RCC 7860 (cell line): ENCODE results near the gene DNHD1.
"Not testable (repeated sequence)": the region's sequence is repeated elsewhere in the genome, so short reads cannot be mapped to it uniquely, and the experiment has no call there.

Source experiments
- DNase-seq: peaks from one replicate; pipeline ENCODE4 v3.0.0-alpha.2; 2015; ENCODE audit warnings: low spot score
- FAIRE-seq: peaks from 2 replicates; lab custom pipeline; 2012; peaks lifted over from hg19 to GRCh38; lab: Jason Lieb, UNC

The DNHD1 gene

DNA sequence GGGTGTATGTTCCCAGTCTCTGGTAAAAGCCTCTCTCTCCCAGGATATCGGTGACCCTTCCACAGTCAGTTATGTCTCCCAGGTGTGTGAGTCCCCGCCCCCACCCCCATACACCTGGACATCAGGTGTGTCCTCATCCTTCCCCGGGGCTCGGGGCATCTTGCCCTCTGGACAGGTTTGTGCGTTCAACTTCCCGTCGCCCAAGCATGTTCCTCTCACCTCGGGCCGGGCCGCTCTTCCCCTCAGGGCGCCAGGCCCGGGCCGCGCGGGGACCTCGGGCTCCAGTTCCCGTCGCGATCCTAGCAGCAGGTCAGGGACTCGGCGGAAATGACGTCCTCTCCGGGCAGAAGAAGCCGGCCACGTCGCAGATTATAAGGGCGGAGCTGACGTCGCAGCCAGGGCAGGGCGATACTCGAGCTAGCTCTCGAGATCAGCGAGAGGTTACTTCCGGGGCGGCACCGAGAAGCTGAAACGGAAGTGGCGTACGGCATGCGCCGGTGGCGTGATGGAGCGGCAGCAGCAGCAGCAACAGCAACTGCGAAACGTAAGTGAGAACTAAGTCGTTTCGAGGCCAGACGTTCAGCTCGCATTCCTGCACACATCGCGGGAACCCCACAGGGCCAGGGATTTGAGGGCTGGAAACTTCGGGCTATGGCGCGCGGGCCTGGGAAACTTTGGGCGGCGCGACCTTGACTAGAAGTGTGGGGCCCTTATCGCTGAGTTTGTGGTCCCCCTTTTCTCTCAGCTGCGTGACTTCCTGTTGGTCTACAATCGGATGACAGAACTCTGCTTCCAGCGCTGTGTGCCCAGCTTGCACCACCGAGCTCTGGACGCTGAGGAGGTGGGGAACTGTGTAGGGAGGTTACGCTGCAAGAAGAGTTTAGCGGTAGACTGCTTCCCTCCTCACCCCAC lies 15.8 kb upstream of the DNHD1 start, which contains the start of the genes ARFIP2 and TIMM10B:
TSS of gene ARFIP2 (minus strand) at position 320 of the 912 bp plus-strand sequence. CDS start 910 bp downstream, outside the sequence.
TSS of gene TIMM10B (plus strand) at position 490 of the 912 bp plus-strand sequence. CDS start at position 506, 16 bp downstream.
- DNase-seq, result peak; percentile 90
- peak; percentile 77 for FAIRE-seq

DNA sequence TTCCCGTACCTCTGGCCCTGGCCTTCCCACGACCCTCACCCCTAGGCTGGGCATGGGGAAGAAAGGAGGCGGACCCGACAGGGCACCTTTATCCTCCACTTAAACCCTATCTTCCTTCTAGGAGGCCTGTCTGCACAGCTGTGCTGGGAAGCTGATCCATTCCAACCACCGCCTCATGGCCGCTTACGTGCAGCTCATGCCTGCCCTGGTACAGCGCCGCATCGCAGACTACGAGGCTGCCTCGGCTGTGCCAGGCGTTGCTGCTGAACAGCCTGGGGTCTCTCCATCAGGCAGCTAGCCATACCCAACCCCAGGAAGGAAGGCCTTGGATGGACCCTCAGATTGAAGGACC lies 15.2 kb upstream of the DNHD1 start:
- FAIRE-seq, result no peak
- DNase-seq, result no peak

DNA sequence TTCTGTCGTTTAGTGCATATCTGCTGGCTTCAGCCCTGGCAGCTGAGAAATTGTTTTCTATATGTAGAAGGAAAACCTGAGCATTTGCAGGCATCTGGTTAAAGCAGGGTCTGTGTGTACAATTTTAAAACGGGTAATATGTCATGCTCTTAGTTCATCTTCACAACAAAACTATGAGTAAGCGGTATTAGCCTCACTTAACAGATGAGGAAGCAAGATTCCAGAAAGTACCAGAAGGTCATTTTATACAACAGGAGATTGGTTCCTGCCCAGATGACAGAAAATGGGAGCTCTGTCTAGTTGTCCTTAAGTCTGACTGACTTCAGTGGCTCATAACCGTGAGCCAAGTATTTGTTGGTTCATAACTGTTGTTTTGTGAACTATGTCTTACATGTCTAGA lies 14.6 kb upstream of the DNHD1 start:
- FAIRE-seq (no peak), DNase-seq (no peak)

DNA sequence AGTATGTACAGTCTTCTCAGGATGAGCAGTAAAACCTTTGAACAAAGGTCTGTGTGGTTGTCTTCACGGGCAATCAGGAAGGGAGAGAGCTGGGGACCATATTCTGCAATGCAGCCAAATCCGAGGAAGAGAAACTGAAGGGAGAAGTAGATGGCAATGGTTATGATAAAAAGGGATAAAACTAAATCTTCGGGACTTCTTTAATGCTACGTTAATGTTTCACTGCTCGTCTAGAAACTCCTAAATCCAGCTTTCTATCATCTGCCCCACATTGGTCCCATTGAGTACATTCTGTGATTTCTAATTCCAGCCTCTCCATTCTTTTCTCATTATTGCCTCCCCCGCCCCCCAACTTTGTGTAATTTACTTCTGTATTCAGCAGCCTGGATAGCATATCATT lies 14.1 kb upstream of the DNHD1 start:
- DNase-seq (no peak), FAIRE-seq (no peak)

DNA sequence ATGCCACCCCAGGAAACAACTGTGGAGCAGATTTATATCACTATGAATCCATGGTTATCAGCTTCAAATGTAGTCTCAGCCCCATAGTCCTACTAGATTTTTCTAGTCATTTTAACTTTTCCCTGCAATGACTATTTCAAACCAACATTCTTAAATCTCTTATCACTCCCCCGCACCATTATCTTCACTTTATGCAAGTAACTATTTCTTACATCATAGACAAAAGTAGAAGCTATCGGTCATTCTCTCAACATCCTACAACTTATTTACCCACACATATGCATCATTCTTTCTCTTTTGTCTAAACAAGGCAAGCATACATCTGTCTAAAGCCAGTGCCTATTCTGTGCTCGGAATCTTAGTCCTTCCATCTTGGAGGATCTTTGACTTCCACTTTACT lies 11.4 kb upstream of the DNHD1 start:
- FAIRE-seq, result no peak
- DNase-seq, result no peak

DNA sequence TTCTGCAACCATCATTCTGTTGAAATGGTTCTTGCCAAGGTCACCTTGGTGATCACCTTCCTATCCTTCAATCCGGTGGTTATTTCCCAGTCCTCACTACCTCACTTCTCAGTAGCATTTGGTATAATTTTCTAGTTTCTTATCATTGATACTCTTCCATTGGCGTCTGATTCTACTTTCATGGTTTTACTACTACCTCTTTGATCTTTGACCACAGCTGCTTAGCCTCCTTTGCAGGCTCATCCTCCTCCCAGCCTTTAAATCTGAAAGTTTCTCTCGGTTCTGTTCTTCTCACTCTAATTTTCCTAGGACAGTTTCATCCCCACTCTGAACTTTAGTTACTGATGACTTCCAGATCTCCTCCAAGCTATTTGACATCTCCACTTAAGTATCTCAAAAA lies 10.8 kb upstream of the DNHD1 start:
- no peak for DNase-seq
- no peak for FAIRE-seq

DNA sequence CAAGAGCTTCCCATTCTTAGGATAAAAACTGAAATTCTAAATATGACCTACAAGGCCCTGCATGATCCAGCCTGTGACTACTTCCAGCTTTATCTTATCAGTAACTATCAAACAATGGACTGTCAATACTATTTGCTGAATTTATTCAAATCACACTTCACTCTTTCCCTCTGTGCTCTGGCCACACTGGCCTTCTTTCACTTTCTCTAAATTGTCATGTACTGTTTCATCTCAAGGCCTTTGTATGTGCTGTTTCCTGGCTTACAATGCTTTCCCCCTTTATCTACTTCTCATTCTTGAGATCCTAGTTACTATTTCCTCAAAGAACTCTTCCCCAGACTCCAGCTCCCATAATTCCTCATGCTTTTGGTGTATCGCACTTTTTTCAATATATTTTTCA lies 10.1 kb upstream of the DNHD1 start:
- FAIRE-seq (no peak), DNase-seq (no peak)

DNA sequence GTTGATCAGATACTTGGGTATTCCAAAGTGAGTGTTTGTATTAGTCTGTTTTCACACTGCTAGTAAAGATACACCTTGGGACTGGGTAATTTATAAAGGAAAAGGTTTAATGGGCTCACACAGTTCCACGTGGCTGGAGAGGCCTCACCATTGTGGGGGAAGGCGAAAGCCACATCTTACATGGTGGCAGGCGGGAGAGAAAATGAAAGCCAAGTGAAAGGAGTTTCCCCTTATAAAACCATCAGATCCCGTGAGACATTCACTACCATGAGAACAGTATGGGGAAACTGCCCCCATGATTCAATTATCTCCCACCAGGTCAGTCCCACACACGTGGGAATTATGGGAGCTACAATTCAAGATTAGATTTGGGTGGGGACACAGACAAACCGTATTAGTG lies 8.7 kb upstream of the DNHD1 start:
- FAIRE-seq (no peak), DNase-seq (no peak)

DNA sequence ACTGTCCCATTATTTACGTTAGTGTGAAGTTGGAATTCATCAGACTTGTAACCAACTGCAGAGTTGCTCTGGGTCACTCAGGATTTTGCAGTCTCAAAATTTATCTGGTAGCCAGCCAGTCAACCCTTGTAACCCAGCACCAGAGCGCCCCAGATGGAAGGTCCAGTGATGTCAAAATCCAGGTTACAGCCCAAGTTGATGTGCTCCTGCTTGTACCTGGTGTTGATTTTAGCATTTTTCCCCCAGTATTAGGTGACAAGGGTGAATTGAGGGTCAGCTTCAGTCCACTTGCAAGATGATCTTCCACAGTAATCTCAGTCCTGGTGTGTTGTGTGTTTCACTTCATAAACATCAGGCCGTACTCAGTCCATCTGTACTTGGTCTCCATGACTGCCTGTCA lies 8.3 kb upstream of the DNHD1 start:
- FAIRE-seq (no peak), DNase-seq (no peak)

DNA sequence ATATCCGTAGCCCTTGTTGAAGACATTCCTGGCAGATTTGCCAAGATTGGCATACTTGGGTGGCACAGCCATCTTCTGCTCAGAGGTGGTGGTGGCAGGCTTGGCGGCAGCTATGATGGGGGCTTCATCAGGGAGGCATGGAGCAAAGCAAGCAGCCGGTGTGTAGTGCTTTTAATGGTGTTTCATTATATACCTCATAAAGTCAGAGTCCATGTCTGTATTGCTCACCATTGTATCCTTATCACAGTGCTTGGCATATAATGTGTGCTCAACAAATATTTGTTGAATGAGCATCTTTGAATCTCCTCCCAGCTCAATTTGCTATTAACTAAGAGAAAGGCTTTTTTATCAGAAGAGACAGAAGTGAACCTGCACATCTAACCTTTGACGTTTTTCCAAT lies 7.8 kb upstream of the DNHD1 start:
- no peak for FAIRE-seq
- DNase-seq, result no peak

DNA sequence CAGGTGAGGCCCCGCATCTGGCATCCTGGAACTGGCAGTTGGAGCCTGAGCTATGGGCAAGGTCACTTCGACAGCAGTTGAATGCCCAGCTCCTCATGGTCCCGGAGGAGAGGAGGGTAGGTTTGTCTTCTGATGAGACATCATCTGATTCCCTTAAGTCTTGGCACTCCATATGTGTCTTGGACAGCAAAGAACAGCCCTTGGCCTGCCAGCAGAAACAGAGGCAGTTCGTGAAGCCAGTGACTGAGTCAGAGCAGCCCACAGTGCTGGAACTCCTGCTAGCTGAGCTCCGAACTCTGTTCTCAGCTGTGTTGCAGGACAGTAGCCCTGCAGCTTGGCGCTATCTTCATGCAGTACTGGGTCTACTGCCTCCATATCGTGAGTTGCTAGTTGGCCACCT lies 1.0 kb downstream of the DNHD1 start:
- FAIRE-seq, result no peak
- DNase-seq, result no peak

DNA sequence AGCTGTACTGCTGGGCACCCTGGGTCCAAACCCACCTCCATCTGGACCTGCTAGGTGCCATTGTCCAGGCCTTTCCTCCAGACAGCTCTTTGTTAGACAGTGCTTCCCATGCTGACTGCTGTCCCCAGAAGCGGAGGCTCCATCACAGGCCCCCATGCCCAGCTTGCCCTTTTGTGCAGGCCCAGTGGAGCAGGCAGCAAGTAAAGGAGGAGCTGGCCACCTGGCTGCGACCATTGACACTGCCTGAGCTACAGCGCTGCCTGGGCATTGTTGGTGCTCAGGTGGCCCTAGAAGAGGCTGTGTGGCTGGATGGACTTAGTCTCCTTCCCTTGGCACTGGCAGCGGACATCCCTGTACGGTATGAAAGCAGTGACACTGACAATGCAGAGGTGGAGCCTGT lies 1.5 kb downstream of the DNHD1 start:
- no peak for FAIRE-seq

DNA sequence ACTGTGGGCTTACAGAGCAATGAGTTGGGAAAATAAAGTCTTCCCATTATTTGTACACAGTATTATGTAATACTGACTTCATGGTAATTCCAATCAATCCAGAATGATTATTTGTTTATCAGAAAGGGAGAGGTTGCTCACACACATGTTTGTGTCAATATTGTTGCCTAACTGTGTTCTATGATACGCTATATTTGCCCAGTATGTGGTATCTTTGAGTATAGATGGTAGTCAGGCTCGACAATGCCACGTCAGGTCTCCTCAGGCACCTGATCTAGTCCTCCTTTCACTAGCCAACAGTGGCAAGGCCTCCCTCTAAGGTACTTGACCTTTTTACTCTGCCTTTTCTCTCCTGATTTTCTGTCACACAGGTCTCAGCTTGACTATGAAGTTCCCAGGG lies 5.3 kb downstream of the DNHD1 start:
- FAIRE-seq, result no peak
- no peak for DNase-seq

More for the DNA sequence above, 1.5 kb downstream of the DNHD1 start:
- DNase-seq, result no peak

DNA sequence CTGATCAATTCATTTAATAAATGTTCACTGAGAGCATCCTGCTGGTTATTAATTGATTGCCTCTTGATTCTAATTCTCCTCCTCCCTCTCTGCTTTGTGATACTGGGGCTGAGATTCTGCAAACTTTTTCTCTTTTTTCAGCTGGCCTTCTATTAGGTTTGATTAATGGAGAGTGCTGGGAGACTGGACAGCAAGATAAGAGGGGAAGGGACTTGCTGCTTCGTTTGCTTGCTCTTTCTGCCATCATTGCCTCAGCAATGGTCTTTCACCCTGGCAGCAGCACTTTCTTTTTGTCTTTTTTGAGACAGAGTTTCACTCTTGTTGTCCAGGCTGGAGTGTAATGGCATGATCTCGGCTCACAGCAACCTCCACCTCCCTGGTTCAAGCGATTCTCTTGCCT lies 7.1 kb downstream of the DNHD1 start:
- no peak for DNase-seq
- no peak for FAIRE-seq

DNA sequence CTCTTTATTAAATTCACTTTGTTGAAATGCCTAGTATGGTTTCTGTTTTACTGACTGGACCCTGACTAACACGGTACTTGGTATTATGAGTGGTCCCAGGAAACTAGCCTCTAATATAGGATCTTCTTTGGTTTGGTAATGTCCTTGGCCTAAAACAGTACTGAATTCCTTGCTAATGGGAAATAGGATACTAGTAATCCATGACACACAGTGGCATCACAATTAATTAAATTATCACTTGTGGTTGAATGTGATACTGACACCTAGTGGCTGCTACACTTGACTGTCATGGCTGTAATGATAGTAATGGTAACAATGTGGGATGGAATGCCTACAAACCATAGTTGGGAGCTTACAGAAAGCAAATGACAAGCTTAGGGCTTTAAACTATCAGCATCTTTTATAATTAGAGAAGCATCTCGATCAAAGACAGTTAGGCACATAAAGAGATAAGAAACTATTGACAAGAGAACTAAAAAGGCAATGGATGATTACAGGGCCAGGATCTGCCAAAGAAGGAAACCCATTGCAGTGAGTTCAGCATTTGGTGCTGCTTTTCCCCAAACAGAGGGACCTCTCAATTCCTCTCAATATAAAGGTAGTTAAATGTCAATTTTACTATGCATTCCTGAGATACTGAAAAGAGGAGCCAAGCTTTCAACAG lies 8.6 kb downstream of the DNHD1 start:
- DNase-seq (peak; percentile 7), FAIRE-seq (peak; percentile 35)

DNA sequence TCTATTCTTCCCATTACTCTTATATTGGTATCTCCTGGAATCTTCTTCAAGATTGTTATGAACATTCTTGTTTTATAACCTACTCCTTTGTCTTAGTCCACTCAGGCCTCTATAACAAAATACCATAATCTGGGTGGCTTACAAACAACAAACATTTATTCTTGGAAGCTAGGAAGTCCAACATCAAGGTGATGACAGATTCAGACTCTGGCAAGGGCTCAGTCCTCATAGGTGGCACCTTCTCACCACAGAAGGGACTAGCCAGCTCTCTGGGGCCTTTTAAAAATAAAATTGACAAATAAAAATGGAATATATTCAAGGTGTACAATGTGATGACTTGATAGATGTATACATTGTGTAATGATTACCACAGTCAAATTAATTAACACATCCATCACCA lies 19.8 kb downstream of the DNHD1 start:
- DNase-seq (no peak), FAIRE-seq (no peak)

DNA sequence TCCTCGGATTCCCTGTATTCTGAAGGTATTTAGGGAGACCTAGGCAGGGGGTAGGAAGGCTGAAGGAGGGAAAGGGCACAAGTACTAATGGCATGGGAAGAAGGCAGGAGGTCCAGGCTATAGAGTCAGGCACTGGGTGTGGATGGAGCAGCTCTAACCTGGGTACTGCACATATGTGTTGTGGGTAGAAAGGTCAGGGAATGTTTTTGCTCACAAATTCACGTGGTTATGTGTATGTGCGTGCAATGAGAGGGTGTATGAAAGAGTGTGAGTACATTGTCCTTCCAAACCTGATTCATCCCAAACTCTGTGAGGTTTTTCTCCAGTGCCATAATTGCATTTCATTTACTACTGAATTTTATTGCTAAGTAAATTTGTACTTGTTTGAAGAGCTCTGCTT lies 23.2 kb downstream of the DNHD1 start:
- FAIRE-seq, result no peak
- DNase-seq, result no peak

DNA sequence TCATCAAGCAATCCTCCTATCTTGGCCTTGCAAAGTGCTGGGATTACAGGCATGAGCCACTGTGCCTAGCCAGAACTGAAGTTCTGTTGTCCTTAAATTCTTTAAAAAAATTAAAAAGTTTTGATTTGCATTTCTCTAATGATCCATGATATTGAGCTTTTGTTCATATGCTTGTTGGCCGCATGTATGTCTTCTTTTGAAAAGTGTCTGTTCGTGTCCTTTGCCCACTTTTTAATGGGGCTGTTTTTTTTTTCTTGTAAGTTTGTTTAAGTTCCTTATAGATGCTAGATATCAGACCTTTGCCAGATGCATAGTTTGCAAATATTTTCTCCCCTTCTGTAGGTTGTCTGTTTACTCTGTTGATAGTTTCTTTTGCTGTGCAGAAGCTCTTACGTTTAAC lies 24.9 kb downstream of the DNHD1 start:
- not testable (repeated sequence) for DNase-seq, FAIRE-seq

DNA sequence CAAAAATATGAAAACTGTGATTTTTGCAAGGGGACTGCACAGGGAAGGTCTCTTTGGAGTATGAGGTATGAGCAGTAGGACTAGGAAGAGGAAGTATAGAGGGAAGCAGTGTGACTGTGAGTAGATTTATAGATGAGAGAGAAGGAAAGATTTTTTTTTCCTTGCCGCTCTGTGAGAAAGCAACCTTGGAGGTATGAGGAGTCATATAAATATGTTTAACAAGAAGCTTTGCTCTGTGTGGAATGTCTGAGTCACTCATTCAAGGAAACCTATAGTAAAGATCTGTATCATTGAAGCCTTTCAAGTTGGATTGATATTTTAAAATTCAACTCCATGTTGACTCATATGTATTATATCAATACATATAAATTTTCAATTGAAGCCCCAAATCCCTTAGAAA lies 26.2 kb downstream of the DNHD1 start:
- FAIRE-seq (no peak), DNase-seq (peak; percentile 12)

DNA sequence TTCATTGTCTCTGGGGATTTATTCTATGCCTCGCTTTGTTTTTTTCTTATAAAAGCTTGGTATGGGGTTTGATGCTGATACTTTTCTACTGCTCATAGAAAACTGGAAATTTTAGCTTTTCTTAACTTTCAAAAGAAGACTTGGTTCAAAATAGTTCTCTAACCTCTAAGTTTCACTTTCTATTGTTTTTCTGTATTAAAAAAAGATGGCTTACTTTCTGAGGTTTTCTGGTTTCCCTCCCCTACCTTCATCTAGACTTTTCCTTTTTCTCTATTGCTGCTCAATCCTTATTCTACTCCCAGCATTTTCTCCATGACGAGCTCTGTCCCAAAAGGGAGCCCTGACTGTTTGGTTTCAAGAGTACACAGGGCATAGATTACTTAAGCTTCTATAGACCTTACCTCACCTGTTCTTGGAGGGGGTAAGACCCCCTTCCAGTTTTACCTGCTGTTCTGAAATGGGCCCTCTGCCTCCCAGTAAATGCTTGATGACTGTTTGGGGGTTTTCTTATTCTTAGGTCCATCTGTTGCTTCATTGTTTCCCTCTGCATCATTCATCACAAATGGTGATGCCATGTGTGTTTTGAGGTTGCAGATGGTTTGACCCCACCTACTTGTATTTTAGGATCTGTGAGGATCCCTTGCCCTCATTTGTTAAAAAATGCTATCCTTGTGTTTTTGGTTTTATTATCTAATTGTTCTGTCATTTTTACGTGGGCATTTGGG lies 29.5 kb downstream of the DNHD1 start:
- DNase-seq, result no peak
- FAIRE-seq, result no peak

DNA sequence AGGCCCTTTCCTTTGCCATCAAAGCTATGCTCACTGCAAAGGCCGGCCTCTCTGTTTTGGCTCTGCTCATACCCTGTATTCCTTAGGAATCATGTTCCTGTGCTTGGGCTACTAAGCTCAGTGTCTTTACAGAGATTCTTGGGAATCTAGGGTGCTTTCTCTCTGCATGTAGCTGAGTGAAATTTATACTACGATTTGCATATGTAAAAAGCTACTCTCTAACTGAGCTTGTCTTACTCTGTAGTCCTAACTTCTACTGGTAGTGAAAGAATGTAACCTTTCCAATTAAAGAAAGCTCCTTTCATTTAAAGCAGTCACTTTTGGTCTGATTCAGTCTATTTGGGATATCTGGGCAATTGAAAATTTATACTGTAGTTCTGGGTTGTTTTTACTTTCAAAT lies 32.2 kb downstream of the DNHD1 start:
- DNase-seq (no peak), FAIRE-seq (no peak)

DNA sequence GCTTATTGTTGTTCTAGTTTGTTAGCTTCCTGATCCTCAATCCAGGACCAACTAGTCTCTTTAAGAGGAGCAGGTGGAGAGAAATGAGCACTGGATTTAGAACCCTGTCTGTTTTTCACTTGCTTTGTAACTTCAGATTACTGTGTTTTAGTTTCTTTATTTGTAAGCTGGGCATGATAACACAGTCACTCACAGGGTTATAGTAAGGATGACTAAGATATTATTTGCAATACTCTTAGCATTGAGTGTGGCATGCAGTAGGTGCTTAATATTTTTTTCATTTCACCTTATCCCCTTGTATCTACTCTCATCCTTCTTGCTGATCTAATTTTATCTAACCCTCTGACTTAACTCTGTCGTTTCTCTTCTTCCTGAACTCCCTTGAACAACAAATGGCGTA lies 33.8 kb downstream of the DNHD1 start:
- no peak for FAIRE-seq
- no peak for DNase-seq
